HepG2 (cell line): ENCODE data around the gene HSPA1A. TPM values are rescaled to one million over a fixed set of nuclear protein-coding genes. Genes with fewer than 3 reads are reported as not detected.
A peak's percentile ranks its signal among the peaks of the same experiment; 100 is the strongest.

Experiments
- BRF2 ChIP-seq: sonication (generic); formaldehyde crosslinking; IDR thresholded peaks from 2 replicates; pipeline ENCODE4 v1.8.1; 2022; ENCODE audit warnings: mild to moderate bottlenecking, missing genetic modification reagents
- DDIT3 ChIP-seq: sonication (generic); formaldehyde crosslinking; IDR thresholded peaks from 2 replicates; pipeline ENCODE4 v1.4.0; 2020; ENCODE audit warnings: mild to moderate bottlenecking, missing genetic modification reagents
- ELF3 ChIP-seq: IDR thresholded peaks from 2 replicates; pipeline ENCODE4 v1.6.1; 2016; ENCODE audit warnings: missing genetic modification reagents, missing compliant biosample characterization
- IRX3 ChIP-seq: sonication (generic); formaldehyde crosslinking; IDR thresholded peaks from 2 replicates; pipeline ENCODE4 v1.8.1; 2023; ENCODE audit warnings: mild to moderate bottlenecking, low read depth, missing genetic modification reagents, borderline replicate concordance
- MBNL3 ChIP-seq: fragments of 250-450 bp; sonication (Bioruptor Pico); conservative IDR thresholded peaks from 2 replicates; pipeline ENCODE4 v1.8.0; 2022; ENCODE audit warnings: mild to moderate bottlenecking, inconsistent platforms
- MTF2 ChIP-seq: sonication (generic); formaldehyde crosslinking; IDR thresholded peaks from 2 replicates; pipeline ENCODE4 v1.5.0; 2020; ENCODE audit warnings: missing genetic modification reagents, borderline replicate concordance
- NFE2 ChIP-seq: sonication (generic); formaldehyde crosslinking; IDR thresholded peaks from 2 replicates; pipeline ENCODE4 v1.4.0; 2020; ENCODE audit warnings: missing genetic modification reagents
- NFYB ChIP-seq: sonication (generic); formaldehyde crosslinking; IDR thresholded peaks from 2 replicates; pipeline ENCODE4 v1.4.0; 2020; ENCODE audit warnings: missing genetic modification reagents
- POLR2AphosphoS2 ChIP-seq: IDR thresholded peaks from 2 replicates; pipeline ENCODE4 v1.6.1; 2011; ENCODE audit warnings: low read depth, low read length, improper control_type of control experiment
- PREB ChIP-seq: sonication (generic); formaldehyde crosslinking; IDR thresholded peaks from 2 replicates; pipeline ENCODE4 v1.4.0; 2020; ENCODE audit warnings: missing genetic modification reagents
- RNF2 ChIP-seq: fragments of 450-650 bp; conservative IDR thresholded peaks from 2 replicates; pipeline ENCODE4 v1.6.1; 2016; ENCODE audit warnings: low read depth
- SNRNP70 ChIP-seq: fragments of 200-400 bp; formaldehyde crosslinking; IDR thresholded peaks from 2 replicates; pipeline ENCODE4 v1.6.1; 2017; ENCODE audit warnings: mild to moderate bottlenecking, low read depth, low read length, moderate library complexity
- SOX6 ChIP-seq, 2 experiments: fragments of 450-650 bp in 1 of 2; sonication (generic) in 1 of 2; formaldehyde crosslinking in 1 of 2; IDR thresholded peaks; 2 replicates each; pipeline versions ENCODE4 v1.4.0 to v1.6.1; 2017 to 2020; ENCODE audit warnings: antibody characterized with exemption in 1 of 2, mild to moderate bottlenecking in 1 of 2, missing genetic modification reagents in 1 of 2
- TFDP1 ChIP-seq: IDR thresholded peaks from 2 replicates; pipeline ENCODE4 v1.6.1; 2016; ENCODE audit warnings: missing compliant biosample characterization, missing genetic modification reagents, borderline replicate concordance
- YEATS4 ChIP-seq: sonication (generic); formaldehyde crosslinking; IDR thresholded peaks from 2 replicates; pipeline ENCODE4 v1.4.0; 2020; ENCODE audit warnings: missing genetic modification reagents, borderline replicate concordance
- ZBTB14 ChIP-seq: sonication (generic); formaldehyde crosslinking; IDR thresholded peaks from 2 replicates; pipeline ENCODE4 v1.4.0; 2020; ENCODE audit warnings: missing genetic modification reagents
- ZC3H13 ChIP-seq: sonication (generic); formaldehyde crosslinking; IDR thresholded peaks from 2 replicates; pipeline ENCODE4 v1.8.1; 2023; ENCODE audit warnings: mild to moderate bottlenecking, missing genetic modification reagents, moderate library complexity
- ZMYM2 ChIP-seq: sonication (generic); formaldehyde crosslinking; IDR thresholded peaks from 2 replicates; pipeline ENCODE4 v1.8.0; 2022; ENCODE audit warnings: mild to moderate bottlenecking, missing genetic modification reagents
- ZNF20 ChIP-seq: sonication (generic); formaldehyde crosslinking; IDR thresholded peaks from 2 replicates; pipeline ENCODE4 v1.4.0; 2020; ENCODE audit warnings: mild to moderate bottlenecking, moderate library complexity, missing genetic modification reagents
- ZNF224 ChIP-seq: sonication (generic); formaldehyde crosslinking; IDR thresholded peaks from 2 replicates; pipeline ENCODE4 v1.5.0; 2020; ENCODE audit warnings: mild to moderate bottlenecking, missing genetic modification reagents
- ZNF543 ChIP-seq: sonication (generic); formaldehyde crosslinking; IDR thresholded peaks from 2 replicates; pipeline ENCODE4 v1.4.0; 2020; ENCODE audit warnings: mild to moderate bottlenecking, missing genetic modification reagents
- ZNF770 ChIP-seq: sonication (generic); formaldehyde crosslinking; IDR thresholded peaks from 2 replicates; pipeline ENCODE4 v1.5.0; 2020; ENCODE audit warnings: mild to moderate bottlenecking, missing genetic modification reagents
- ZSCAN29 ChIP-seq: sonication (generic); formaldehyde crosslinking; conservative IDR thresholded peaks from 2 replicates; pipeline ENCODE4 v1.4.0; 2020; ENCODE audit warnings: mild to moderate bottlenecking, missing genetic modification reagents
- polyA plus RNA-seq, 8 experiments: library from polyadenylated mRNA; depleted of rRNA in 3 of 8; stranded (reverse) in 7 of 8; unstranded in 1 of 8; fragments of >200 nt; fragmentation: Illumina TruSeq in 4 of 8; extraction: Trizol in 4 of 8; gene quantifications; 2 replicates each; pipeline versions ENCODE4 v1.2.1 to v1.2.3, GENCODE V29; 2011 to 2016; ENCODE audit warnings: low read depth in 4 of 8, missing spikeins in 1 of 8, mixed read lengths in 1 of 8; ENCODE audit not compliant: insufficient read depth in 1 of 8
- total RNA-seq, 5 experiments: library from RNA; depleted of rRNA; stranded (reverse); fragments of >200 nt; fragmentation: Illumina TruSeq; extraction: Trizol; gene quantifications; 2 replicates each; pipeline ENCODE4 v1.2.3, GENCODE V29; 2016; ENCODE audit warnings: low read depth in 1 of 5

HSPA1A gene
- total and polyA plus RNA-seq, 2 of the 13 experiments (the other 11 are each of a cell fraction or from before 2014, with no cell fraction given) = 44.5 to 85.0 TPM

GRCh38 chr6:31795616-31796298, 19.6 kb upstream of the HSPA1A start, which contains the start of gene VARS1 (continued):
- TF ChIP-seq ZC3H13 (CRISPR knock-in tag) (0 out of 2 replicates have a peak, but pooled peaks have one; percentile 61), ZNF224 (CRISPR knock-in tag) (peak; percentile 80; the same call in 1 of the 2 replicates), PREB (CRISPR knock-in tag) (0 out of 2 replicates have a peak, but pooled peaks have one; percentile 32), RNF2 (peak; percentile 92), SOX6 (IDR thresholded peaks at IDR 0.05) (no peak), SOX6 (CRISPR knock-in tag; IDR thresholded peaks at IDR 0.05) (peak; percentile 80), ZSCAN29 (peak; percentile 73; the same call in 1 of the 2 replicates), NFE2 (CRISPR knock-in tag) (no peak), TFDP1 (peak; percentile 68; the same call in 1 of the 2 replicates), MBNL3 (CRISPR knock-in tag) (no peak), YEATS4 (CRISPR knock-in tag) (peak; percentile 99), ZBTB14 (CRISPR knock-in tag) (peak; percentile 76; the same call in 1 of the 2 replicates), ZNF20 (CRISPR knock-in tag) (no peak), NFYB (CRISPR knock-in tag) (no peak), ELF3 (CRISPR knock-in tag) (0 out of 2 replicates have a peak, but pooled peaks have one; percentile 15), ZNF770 (CRISPR knock-in tag) (peak; percentile 95), POLR2AphosphoS2 (no peak), DDIT3 (CRISPR knock-in tag) (no peak), SNRNP70 (no peak), MTF2 (CRISPR knock-in tag) (peak; percentile 79; the same call in 1 of the 2 replicates), BRF2 (CRISPR knock-in tag) (peak; percentile 43), ZNF543 (CRISPR knock-in tag) (peak; percentile 70; the same call in 1 of the 2 replicates), IRX3 (CRISPR knock-in tag) (no peak), ZMYM2 (CRISPR knock-in tag) (peak; percentile 93)
